Muscle layer of duodenum (tissue), 2 donors: ENCODE measurements around the gene BANF2.

ENCODE experiments used
- H3K27ac ChIP-seq: one replicate; pipeline ENCODE4 v1.7.0; 2013; ENCODE audit warnings: mild to moderate bottlenecking, low read length
- H3K27me3 ChIP-seq: one replicate; pipeline ENCODE4 v1.7.0; 2013; ENCODE audit warnings: low read depth, mild to moderate bottlenecking, control low read depth, low read length
- H3K36me3 ChIP-seq, 2 donors: one replicate each; pipeline ENCODE4 v1.7.0; 2013; ENCODE audit warnings: low read length in 2 of 2, control low read depth in 1 of 2, mild to moderate bottlenecking in 1 of 2; ENCODE audit not compliant: insufficient read depth in 2 of 2, control insufficient read depth in 1 of 2
- H3K4me1 ChIP-seq, 2 donors: one replicate each; pipeline ENCODE4 v1.7.0; 2013; ENCODE audit warnings: low read length in 2 of 2, mild to moderate bottlenecking in 2 of 2, control low read depth in 1 of 2, moderate library complexity in 1 of 2; ENCODE audit not compliant: insufficient read depth in 2 of 2, control insufficient read depth in 1 of 2
- H3K4me3 ChIP-seq, 2 donors: one replicate each; pipeline ENCODE4 v1.7.0; 2013; ENCODE audit warnings: low read length in 2 of 2, low read depth in 1 of 2, mild to moderate bottlenecking in 1 of 2
- H3K9me3 ChIP-seq, 2 donors: one replicate each; pipeline ENCODE4 v1.7.0; 2013; ENCODE audit warnings: low read length in 2 of 2, control low read depth in 1 of 2, mild to moderate bottlenecking in 1 of 2; ENCODE audit not compliant: control insufficient read depth in 1 of 2
- donor health status: healthy.

BANF2 gene

DNA sequence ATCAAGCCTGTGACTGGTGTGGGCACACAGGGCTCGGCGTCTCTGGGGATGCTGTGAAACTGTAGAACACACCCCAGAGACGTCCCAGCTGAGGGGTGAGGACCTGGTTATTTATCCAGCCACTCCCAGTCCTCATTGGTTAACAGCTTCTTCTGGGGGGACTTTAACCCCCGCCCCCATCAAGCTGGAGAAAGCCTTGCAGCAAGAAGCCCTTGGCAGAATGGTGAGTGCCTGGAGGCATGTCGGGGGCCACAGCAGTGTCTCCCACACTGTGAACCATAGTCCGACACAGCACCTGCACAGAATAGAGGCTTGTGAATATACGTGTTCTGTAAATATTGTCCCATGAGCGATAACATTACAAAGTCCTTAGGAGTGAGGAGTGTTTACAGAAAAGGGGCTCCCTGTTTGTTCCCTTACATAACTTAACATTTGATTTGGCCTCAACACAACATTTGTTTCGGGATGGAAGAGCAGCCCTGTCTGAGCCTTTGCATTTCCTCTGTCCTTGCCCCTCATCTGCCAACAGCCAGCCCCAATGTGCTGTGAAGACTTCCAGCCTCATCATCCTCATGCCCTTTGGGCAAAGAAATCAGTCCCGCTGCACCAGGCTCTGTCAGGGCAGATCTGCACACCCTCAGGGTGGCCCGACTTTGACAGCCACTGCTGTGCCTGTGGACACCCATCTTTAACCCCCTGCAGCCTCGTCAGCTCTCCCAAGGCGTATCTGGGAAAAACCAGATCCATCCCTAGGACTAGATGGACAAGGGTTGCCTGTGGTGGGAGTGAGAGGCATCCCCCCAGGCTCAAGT, 15.5 kb upstream of the BANF2 start:
- Histone ChIP-seq H3K27me3 (no peaks in the 10 kb centered on the region), H3K9me3 (peaks cover 0 to 7% of the 10 kb centered on the region in 2 donors), H3K4me3 (no peak overlapping the region), H3K4me1 (peaks cover 9 to 17% of the 10 kb centered on the region in 2 donors), H3K27ac (no peak overlapping the region), H3K36me3 (no peaks in the 10 kb centered on the region)

DNA sequence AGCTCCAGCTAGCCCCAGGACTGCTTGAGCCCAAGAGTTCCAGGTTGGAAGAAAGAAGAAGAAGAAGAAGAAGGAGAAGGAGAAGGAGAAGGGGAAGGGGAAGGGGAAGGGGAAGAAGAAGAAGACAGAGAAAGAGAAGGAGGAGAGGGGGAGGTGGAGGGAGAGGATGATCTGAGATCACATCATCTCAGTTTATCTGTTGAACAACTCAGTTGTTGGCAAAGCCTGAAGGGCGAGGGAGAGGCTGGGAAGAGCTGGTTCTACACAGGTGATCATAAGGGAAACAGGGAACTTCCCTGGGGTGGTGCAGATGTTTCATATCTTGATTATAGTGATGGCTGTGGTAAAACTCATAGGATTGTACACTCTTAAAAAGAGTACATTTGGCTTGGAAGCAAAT, 14.6 kb upstream of the BANF2 start:
- Histone ChIP-seq H3K4me1 (peaks cover 4 to 8% of the 10 kb centered on the region in 2 donors), H3K27me3 (no peaks in the 10 kb centered on the region), H3K27ac (no peak overlapping the region), H3K36me3 (no peaks in the 10 kb centered on the region), H3K4me3 (no peak overlapping the region), H3K9me3 (peaks cover 0 to 7% of the 10 kb centered on the region in 2 donors)

DNA sequence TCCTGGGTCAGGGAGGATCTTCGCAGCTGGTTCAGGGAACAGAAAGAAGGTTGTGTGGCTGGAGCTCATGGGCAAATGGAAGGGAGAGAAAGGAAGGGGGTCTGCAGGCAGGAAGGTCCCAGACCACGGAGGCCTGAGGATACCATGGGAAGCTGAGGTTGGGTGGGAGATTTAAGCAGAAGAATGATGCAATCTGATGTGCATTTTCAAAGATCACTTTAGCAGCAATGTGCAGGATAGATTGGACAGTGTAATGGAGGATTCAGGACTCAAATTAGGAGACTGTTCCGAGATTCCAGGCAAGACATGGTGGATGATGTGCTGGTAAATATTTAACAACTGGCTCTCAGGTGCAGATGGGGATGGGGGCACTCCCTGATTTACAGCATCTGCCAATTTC, 12.0 kb upstream of the BANF2 start:
- Histone ChIP-seq H3K4me1 (peaks cover under 1 to 4% of the 10 kb centered on the region in 2 donors), H3K9me3 (peaks cover 0 to 7% of the 10 kb centered on the region in 2 donors), H3K4me3 (no peak overlapping the region), H3K36me3 (no peaks in the 10 kb centered on the region), H3K27ac (no peak overlapping the region), H3K27me3 (no peaks in the 10 kb centered on the region)

DNA sequence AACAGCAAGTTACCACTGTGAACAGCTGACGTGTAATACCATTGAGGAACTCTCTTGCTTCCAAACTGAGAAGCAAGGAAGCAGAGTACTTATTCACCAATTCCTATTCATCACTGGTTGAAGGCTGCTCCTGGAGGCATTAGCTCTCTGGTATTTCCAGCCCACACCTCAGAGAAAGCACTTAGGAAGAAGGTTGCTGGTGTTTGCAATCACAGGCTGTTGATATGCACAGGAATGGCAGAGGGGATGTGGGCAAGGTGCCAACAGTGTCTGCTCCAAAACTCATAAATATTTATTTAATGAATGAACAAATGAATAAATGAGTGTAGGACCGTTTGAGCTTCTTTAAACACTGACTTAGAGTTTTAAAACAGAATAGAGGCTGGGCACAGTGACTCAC, 10.8 kb upstream of the BANF2 start:
- H3K27me3 ChIP-seq: no peaks in the 10 kb centered on the region
- H3K27ac ChIP-seq: no peak overlapping the region
- H3K4me3 ChIP-seq: no peak overlapping the region
- no peaks in the 10 kb centered on the region for H3K36me3 ChIP-seq
- H3K4me1 ChIP-seq: peaks cover 4 to 9% of the 10 kb centered on the region in 2 donors
- peaks cover 0 to 7% of the 10 kb centered on the region in 2 donors for H3K9me3 ChIP-seq

DNA sequence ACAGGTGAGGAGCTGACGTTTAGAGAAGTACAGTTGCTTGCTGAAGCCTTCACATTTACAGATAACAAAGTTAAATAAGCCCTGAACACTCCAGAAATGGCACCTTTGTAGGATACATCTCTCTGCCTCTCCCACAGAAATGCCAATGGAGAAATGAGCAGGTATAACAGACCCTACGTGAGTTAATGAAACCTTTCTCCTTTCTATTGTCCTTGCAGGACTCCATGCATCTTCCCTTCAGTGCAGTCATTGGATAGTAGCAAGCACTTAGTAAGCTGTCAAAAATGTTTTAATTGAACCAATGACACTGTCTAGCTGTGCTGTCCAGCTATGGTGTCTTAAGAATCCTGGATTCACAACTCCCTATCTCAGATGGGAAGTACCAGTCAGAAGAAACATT, 9.6 kb upstream of the BANF2 start:
- Histone ChIP-seq H3K27ac (no peak overlapping the region), H3K9me3 (peaks cover 0 to 7% of the 10 kb centered on the region in 2 donors), H3K27me3 (no peaks in the 10 kb centered on the region), H3K4me3 (no peak overlapping the region), H3K4me1 (peaks cover 4 to 9% of the 10 kb centered on the region in 2 donors), H3K36me3 (no peaks in the 10 kb centered on the region)

DNA sequence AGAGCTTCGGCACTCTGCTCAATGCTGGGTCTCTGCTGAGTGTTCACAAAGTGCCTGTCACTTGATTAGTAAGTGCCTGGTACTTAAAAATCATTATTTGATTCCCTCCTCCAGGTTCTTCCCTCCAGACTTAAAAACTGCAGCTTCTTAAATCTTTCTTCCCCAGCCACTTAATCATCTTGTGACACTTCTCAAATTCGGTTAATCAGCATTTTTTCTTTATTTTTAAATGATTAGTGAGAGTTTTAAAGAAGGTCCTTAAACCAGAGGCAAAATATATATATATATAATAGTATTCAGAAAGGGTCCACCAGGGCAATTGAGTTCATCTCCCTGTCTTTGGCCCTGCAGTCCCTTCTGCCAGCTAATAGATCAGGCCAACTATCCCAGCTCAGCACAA, 8.0 kb upstream of the BANF2 start:
- Histone ChIP-seq H3K4me1 (peaks cover 4 to 9% of the 10 kb centered on the region in 2 donors), H3K9me3 (peaks cover 0 to 9% of the 10 kb centered on the region in 2 donors), H3K27ac (no peak overlapping the region), H3K36me3 (no peaks in the 10 kb centered on the region), H3K4me3 (no peak overlapping the region), H3K27me3 (no peaks in the 10 kb centered on the region)

DNA sequence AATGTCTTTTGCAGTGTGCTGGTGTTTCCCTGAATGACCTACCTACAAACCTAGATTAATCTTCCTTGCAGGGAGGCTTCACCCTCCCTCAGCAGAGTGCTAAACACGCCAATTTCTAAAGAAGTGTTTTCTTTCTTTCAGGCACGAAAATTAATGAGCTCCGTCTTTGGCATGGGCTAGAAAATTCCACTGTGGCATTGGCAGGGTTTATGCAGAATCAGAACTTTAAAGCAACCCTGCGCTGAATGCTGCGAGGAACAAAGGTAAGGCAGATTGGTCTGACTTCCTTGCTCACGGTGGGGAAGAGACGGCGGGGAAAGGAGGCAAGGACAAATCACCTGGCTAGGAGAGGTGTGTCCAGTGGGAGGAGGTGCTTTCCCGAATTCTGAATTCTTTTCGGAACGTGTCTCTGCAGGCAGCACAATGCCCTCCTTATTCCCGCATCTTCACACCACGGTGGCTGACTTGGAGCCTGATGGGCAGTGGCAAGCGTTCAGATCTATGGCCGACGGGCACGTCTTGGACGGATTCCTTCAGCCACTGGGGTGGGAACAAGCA, 6.2 kb upstream of the BANF2 start:
- Histone ChIP-seq H3K4me1 (peaks cover 4 to 9% of the 10 kb centered on the region in 2 donors), H3K4me3 (no peak overlapping the region), H3K36me3 (no peaks in the 10 kb centered on the region), H3K27me3 (no peaks in the 10 kb centered on the region), H3K9me3 (peaks cover 0 to 6% of the 10 kb centered on the region in 2 donors), H3K27ac (no peak overlapping the region)

DNA sequence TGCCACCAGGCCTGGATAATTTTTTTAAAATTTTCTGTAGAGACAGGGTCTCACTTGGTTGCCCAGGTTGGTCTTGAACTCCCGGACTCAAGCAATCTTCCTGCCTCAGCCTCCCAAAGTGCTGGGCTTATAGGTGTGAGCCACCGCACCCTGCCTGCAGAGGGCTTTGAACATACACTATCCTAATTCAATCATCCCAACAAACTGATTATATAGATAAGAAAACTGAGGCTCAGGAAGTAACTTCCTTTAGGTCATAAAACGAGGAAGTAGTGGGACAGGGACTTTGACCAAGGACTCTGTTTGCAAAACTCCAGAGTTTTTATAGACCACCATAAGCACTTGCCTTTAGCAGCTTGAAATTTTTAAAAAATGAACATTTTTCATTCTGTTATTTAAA, 5.0 kb upstream of the BANF2 start:
- peaks cover 0 to 9% of the 10 kb centered on the region in 2 donors for H3K4me1 ChIP-seq

DNA sequence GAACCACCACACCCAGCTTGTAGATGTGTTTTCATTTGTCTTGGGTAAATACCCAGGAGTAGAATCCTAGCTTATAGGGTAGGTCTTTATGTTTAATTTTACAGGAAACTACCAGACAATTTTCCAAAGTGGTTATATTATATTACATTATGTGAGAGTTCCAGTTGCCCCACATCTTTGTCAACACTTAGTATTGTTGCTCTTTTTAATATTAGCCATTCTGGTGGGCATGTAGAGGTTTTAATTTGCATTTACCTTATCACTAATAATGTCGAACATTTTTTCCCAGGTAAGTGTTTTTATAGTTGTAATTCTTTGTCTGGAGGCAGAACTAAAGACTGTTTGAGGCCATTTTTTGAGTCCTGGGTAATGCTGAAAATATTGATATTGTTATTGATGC, 3.5 kb upstream of the BANF2 start:
- H3K27me3 ChIP-seq: no peaks in the 10 kb centered on the region
- no peak overlapping the region for H3K4me3 ChIP-seq
- H3K27ac ChIP-seq: no peak overlapping the region
- H3K4me1 ChIP-seq: peaks cover 0 to 9% of the 10 kb centered on the region in 2 donors
- peaks cover 0 to 6% of the 10 kb centered on the region in 2 donors for H3K9me3 ChIP-seq
- no peaks in the 10 kb centered on the region for H3K36me3 ChIP-seq

More for the DNA sequence above, 5.0 kb upstream of the BANF2 start:
- Histone ChIP-seq H3K36me3 (no peaks in the 10 kb centered on the region), H3K27ac (no peak overlapping the region), H3K9me3 (peaks cover 0 to 6% of the 10 kb centered on the region in 2 donors), H3K4me3 (no peak overlapping the region), H3K27me3 (no peaks in the 10 kb centered on the region)

DNA sequence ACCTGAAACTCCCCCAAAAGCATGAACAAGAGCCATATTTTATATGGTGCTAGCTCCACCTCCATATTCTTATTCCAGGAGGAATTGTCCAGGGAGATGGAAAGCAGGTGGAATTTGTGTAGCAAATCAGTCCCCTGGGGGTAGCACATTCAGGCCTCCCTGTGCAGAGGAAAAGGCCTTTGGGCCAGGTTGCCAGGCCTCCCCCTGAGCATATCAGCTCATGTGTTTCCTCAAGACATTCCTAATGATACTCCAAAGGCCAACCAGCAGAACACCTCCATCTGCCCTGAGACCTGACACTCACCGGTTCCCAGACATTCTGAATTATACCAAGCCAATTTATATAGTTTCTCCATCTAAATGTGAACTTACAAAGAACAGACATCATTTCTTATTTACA, 2.6 kb upstream of the BANF2 start:
- H3K9me3 ChIP-seq: peaks cover 0 to 6% of the 10 kb centered on the region in 2 donors
- H3K27ac ChIP-seq: no peak overlapping the region
- H3K36me3 ChIP-seq: no peaks in the 10 kb centered on the region
- H3K4me1 ChIP-seq: peaks cover 0 to 9% of the 10 kb centered on the region in 2 donors
- no peaks in the 10 kb centered on the region for H3K27me3 ChIP-seq
- H3K4me3 ChIP-seq: no peak overlapping the region

DNA sequence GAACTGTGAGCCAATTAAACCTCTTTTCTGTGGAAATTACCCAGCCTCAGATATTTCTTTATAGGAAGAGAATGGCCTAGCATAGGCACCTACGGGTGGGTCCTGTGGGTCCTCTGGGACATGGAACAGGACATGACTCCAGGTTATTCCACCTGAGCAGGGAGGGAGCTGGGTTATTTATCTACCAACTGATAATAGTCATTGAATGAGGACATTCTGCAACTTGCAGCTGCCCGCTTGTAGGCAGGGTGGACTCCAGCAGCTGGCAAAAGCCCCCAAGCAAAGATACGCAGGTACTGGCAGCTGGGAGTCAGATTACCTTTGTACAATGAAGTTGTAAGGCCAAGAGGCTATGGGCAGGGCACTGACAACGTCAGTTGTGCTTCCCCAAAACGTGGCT, 1.4 kb upstream of the BANF2 start:
- peaks cover 0 to 6% of the 10 kb centered on the region in 2 donors for H3K9me3 ChIP-seq
- H3K4me1 ChIP-seq: peaks cover 0 to 3% of the 10 kb centered on the region in 2 donors
- H3K27ac ChIP-seq: no peak overlapping the region
- H3K27me3 ChIP-seq: no peaks in the 10 kb centered on the region
- no peak overlapping the region for H3K4me3 ChIP-seq
- no peaks in the 10 kb centered on the region for H3K36me3 ChIP-seq
